A673 (cell line): ENCODE measurements around the gene MAPKAP1.

ENCODE experiments used
- EZH2 ChIP-seq: fragments of 200-600 bp; sonication (generic); IDR thresholded peaks from 2 replicates; pipeline ENCODE4 v1.6.1; 2017; ENCODE audit warnings: borderline replicate concordance, low read depth, mild to moderate bottlenecking, mixed read lengths, antibody characterized with exemption, low read length; ENCODE audit not compliant: poor library complexity, severe bottlenecking
- TF ChIP-seq, protein P1 (sequence below): fragments of 300-800, 200-600 bp; sonication (generic); conservative IDR thresholded peaks from 2 replicates; pipeline ENCODE4 v1.5.1; 2017; ENCODE audit warnings: low read depth, mild to moderate bottlenecking, antibody characterized with exemption, low read length, moderate library complexity, mixed read lengths

GRCh38 chr9:125492719-125493118 lies 214.3 kb downstream of the MAPKAP1 start:
- TF ChIP-seq, protein P1, sequence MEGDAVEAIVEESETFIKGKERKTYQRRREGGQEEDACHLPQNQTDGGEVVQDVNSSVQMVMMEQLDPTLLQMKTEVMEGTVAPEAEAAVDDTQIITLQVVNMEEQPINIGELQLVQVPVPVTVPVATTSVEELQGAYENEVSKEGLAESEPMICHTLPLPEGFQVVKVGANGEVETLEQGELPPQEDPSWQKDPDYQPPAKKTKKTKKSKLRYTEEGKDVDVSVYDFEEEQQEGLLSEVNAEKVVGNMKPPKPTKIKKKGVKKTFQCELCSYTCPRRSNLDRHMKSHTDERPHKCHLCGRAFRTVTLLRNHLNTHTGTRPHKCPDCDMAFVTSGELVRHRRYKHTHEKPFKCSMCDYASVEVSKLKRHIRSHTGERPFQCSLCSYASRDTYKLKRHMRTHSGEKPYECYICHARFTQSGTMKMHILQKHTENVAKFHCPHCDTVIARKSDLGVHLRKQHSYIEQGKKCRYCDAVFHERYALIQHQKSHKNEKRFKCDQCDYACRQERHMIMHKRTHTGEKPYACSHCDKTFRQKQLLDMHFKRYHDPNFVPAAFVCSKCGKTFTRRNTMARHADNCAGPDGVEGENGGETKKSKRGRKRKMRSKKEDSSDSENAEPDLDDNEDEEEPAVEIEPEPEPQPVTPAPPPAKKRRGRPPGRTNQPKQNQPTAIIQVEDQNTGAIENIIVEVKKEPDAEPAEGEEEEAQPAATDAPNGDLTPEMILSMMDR = no peak
- TF ChIP-seq EZH2 = no peak
